PC-3 (cell line): ENCODE results near the gene SLC44A5. TPM values are rescaled to one million over a fixed set of nuclear protein-coding genes. Genes with fewer than 3 reads are reported as not detected.

Experiments used
- ATAC-seq: fragments of 200-7000 bp; cut with Tn5 transposase; 2 replicates; pipeline ENCODE4 v1.9.1; 2020; ENCODE audit warnings: mild to moderate bottlenecking, moderate library complexity
- BruUV-seq: library from RNA; stranded (reverse); fragments of 400-500 nt; replicated peaks from 2 replicates; lab custom pipeline; 2021; lab: Mats Ljungman, UMichigan
- CTCF ChIA-PET: fragments of 300-600 bp; sonication (Branson Sonifier 250); formaldehyde crosslinking; loops from one replicate; lab custom pipeline; 2022; ENCODE audit warnings: antibody characterized with exemption; lab: Charles Lee
- POLR2A ChIA-PET: fragments of 300-600 bp; sonication (Branson Sonifier 250); formaldehyde crosslinking; loops from one replicate; lab custom pipeline; 2022; ENCODE audit warnings: antibody characterized with exemption; ENCODE audit not compliant: unreplicated experiment; lab: Charles Lee
- DNase-seq: peaks from one replicate; pipeline ENCODE4 v3.0.0-alpha.2; 2015
- H2AFZ ChIP-seq: fragments of 300-600 bp; sonication (generic); 2 replicates; pipeline ENCODE4 v1.6.0; 2016; ENCODE audit warnings: antibody characterized with exemption, low read length
- H3F3A ChIP-seq: fragments of 300-600 bp; sonication (generic); one replicate; pipeline ENCODE4 v1.6.0; 2017; ENCODE audit warnings: antibody characterized with exemption, low read length, control low read depth, mild to moderate bottlenecking; ENCODE audit not compliant: unreplicated experiment
- H3K27ac ChIP-seq: fragments of 300-600 bp; sonication (generic); 2 replicates; pipeline ENCODE4 v1.5.1; 2016; ENCODE audit warnings: mild to moderate bottlenecking, low read length
- H3K27me3 ChIP-seq: fragments of 300-600 bp; sonication (generic); 2 replicates; pipeline ENCODE4 v1.6.1; 2016; ENCODE audit warnings: low read length, mixed read lengths
- H3K36me3 ChIP-seq: fragments of 300-600 bp; sonication (generic); 2 replicates; pipeline ENCODE4 v1.6.1; 2016; ENCODE audit warnings: low read depth, mixed run types, low read length, mixed read lengths
- H3K4me1 ChIP-seq: fragments of 300-600 bp; sonication (generic); 2 replicates; pipeline ENCODE4 v1.5.1; 2016; ENCODE audit warnings: low read length; ENCODE audit not compliant: insufficient read depth
- H3K4me2 ChIP-seq: fragments of 300-600 bp; sonication (generic); 2 replicates; pipeline ENCODE4 v1.6.0; 2016; ENCODE audit warnings: low read length
- H3K4me3 ChIP-seq: fragments of 300-600 bp; sonication (generic); 2 replicates; pipeline ENCODE4 v1.5.1; 2016; ENCODE audit warnings: mild to moderate bottlenecking, low read length, mixed read lengths
- H3K79me2 ChIP-seq: fragments of 300-600 bp; sonication (generic); 2 replicates; pipeline ENCODE4 v1.6.1; 2017; ENCODE audit warnings: low read length, mixed read lengths
- H3K9ac ChIP-seq: fragments of 300-600 bp; sonication (generic); 2 replicates; pipeline ENCODE4 v1.6.0; 2016; ENCODE audit warnings: mild to moderate bottlenecking, low read length
- H3K9me2 ChIP-seq: fragments of 300-600 bp; sonication (generic); replicated peaks from 2 replicates; pipeline ENCODE4 v1.6.1; 2016; ENCODE audit warnings: mixed run types, low read length, mixed read lengths
- H3K9me3 ChIP-seq: fragments of 300-600 bp; sonication (generic); 2 replicates; pipeline ENCODE4 v1.6.1; 2016; ENCODE audit warnings: low read length, mixed read lengths
- H4K20me1 ChIP-seq: fragments of 300-600 bp; sonication (generic); 2 replicates; pipeline ENCODE4 v1.6.1; 2016; ENCODE audit warnings: low read length, mixed read lengths
- CTCF ChIP-seq: fragments of 300-600 bp; sonication (generic); conservative IDR thresholded peaks from 2 replicates; pipeline ENCODE4 v1.5.1; 2017; ENCODE audit warnings: antibody characterized with exemption, low read depth, mild to moderate bottlenecking, low read length
- EZH2 ChIP-seq: fragments of 300-600 bp; sonication (generic); IDR thresholded peaks from one replicate; pipeline ENCODE4 v1.6.1; 2017; ENCODE audit warnings: antibody characterized with exemption, mild to moderate bottlenecking, low read length; ENCODE audit not compliant: unreplicated experiment
- EZH2phosphoT487 ChIP-seq: fragments of 300-600 bp; sonication (generic); IDR thresholded peaks from 2 replicates; pipeline ENCODE4 v1.6.1; 2018; ENCODE audit warnings: mild to moderate bottlenecking, antibody characterized with exemption, low read length, borderline replicate concordance
- intact Hi-C: fragments of 100-400 bp; cut with micrococcal nuclease; formaldehyde crosslinking; loops from 2 replicates; pipeline ENCODE4 v1.9.0; 2023
- total RNA-seq: library from RNA; depleted of rRNA; stranded (reverse); fragments of >200 nt; gene quantifications from 2 replicates; pipeline ENCODE4 v1.2.3, GENCODE V29; 2014

SLC44A5 gene
- total RNA-seq, 1 experiment from 2014 or later = not detected

DNA sequence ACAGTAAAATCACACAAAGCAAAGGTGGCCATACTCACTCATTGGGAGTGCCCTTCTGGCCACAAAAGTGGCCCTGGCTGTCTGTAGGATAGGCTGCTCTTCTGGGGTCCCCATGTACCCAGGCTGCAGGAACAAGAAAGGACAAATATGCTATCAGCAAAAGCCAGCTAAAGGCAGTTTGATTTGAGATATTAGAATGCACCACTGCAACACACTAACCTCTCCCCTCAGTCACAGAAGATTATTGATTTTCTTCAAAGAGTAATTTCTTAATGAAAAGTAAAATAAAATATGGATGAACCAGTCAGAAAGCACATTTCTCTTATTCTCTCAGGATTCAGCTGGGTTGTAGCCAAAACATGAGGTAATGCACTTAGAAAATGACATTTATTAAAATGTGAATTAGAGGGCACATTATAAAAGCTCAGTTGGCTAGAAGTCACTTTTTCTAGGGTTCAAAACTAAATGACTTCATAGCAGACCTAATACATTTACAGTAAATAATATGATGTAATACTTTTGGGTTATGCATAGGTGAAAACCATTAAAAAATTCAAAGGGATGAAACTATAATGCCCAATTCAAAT lies 335.9 kb downstream of the SLC44A5 start:
- Histone ChIP-seq H3K4me1 (no peaks in the 10 kb centered on the region), H3K27me3 (peaks cover 8% of the 10 kb centered on the region; the same call in 1 of the 2 replicates), H3K36me3 (no peaks in the 10 kb centered on the region), H3K4me2 (no peak overlapping the region), H4K20me1 (no peaks in the 10 kb centered on the region), H3K79me2 (no peaks in the 10 kb centered on the region), H3K9ac (no peak overlapping the region), H3K9me2 (no peaks in the 10 kb centered on the region), H2AFZ (no peak overlapping the region), H3K9me3 (no peaks in the 10 kb centered on the region), H3K27ac (no peak overlapping the region), H3K4me3 (no peak overlapping the region), H3F3A (no peaks in the 10 kb centered on the region)
- ChIA-PET CTCF (no interaction called here), POLR2A (no interaction called here)
- TF ChIP-seq EZH2phosphoT487 (no peak), EZH2 (no peak), CTCF (no peak)
- DNase-seq = no peak
- ATAC-seq = no peak
- intact Hi-C loops = no loop called here
- BruUV-seq = no TSS peak

DNA sequence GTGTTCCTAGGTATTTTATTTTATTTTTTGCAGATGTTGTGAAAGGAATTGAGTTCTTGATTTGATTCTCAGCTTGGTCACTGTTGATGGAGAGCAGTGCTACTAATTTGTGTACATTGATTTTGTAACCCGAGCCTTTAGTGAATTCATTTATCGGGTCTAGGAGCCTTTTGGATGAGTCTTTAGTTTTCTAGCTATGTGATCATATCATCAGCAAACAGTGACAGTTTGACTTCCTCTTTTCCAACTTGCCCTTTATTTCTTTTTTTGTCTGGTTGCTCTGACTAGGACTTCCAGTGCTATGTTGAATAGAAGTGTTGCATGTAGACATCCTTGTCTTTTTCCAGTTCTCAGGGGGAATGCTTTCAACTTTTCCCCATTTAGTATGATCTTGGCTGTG lies 337.8 kb downstream of the SLC44A5 start:
- no peaks in the 10 kb centered on the region for H4K20me1 ChIP-seq
- no peak for ATAC-seq
- H3K4me2 ChIP-seq = no peak overlapping the region
- BruUV-seq = no TSS peak
- H3K79me2 ChIP-seq = no peaks in the 10 kb centered on the region
- no peak overlapping the region for H3K27ac ChIP-seq
- H3K9ac ChIP-seq = no peak overlapping the region
- intact Hi-C loops = no loop called here
- H3K4me1 ChIP-seq = no peaks in the 10 kb centered on the region
- DNase-seq = no peak
- H3F3A ChIP-seq = no peaks in the 10 kb centered on the region
- ChIA-PET POLR2A (no interaction called here), CTCF (no interaction called here)
- H3K9me2 ChIP-seq = no peaks in the 10 kb centered on the region
- no peaks in the 10 kb centered on the region for H3K9me3 ChIP-seq
- no peak overlapping the region for H3K4me3 ChIP-seq
- peaks cover 8% of the 10 kb centered on the region; the same call in 1 of the 2 replicates for H3K27me3 ChIP-seq
- no peak for TF ChIP-seq EZH2
- TF ChIP-seq CTCF = no peak
- no peaks in the 10 kb centered on the region for H3K36me3 ChIP-seq
- H2AFZ ChIP-seq = no peak overlapping the region

GRCh38 chr1:75265792-75266191 lies 345.1 kb downstream of the SLC44A5 start:
- ATAC-seq = peak; percentile 53

More at GRCh38 chr1:75265792-75266191, 345.1 kb downstream of the SLC44A5 start:
- Histone ChIP-seq H3K4me2 (no peak overlapping the region), H4K20me1 (no peaks in the 10 kb centered on the region), H3K27me3 (no peaks in the 10 kb centered on the region), H3K9me3 (no peaks in the 10 kb centered on the region), H3K4me1 (no peaks in the 10 kb centered on the region), H3K9me2 (no peaks in the 10 kb centered on the region), H3K9ac (no peak overlapping the region), H2AFZ (no peak overlapping the region), H3K4me3 (no peak overlapping the region), H3K36me3 (no peaks in the 10 kb centered on the region), H3K79me2 (no peaks in the 10 kb centered on the region), H3K27ac (no peak overlapping the region), H3F3A (no peaks in the 10 kb centered on the region)
- CTCF ChIA-PET = interaction anchor here (0.6 to 0.7 kb wide), 2 partner anchors 499 to 631 kb away, joined by 3 read pairs; no protein-coding TSS in a partner anchor
- DNase-seq = peak; percentile 57
- TF ChIP-seq EZH2 (no peak), CTCF (peak; percentile 75), EZH2phosphoT487 (no peak)
- POLR2A ChIA-PET = no interaction called here
- intact Hi-C loops = loop anchor here (1.0 kb wide), 1 partner anchor 367 kb away; no protein-coding TSS in a partner anchor
- no TSS peak for BruUV-seq
